OCI-LY7 (cell line): ENCODE measurements around the gene ERICH6. TPM values are rescaled to one million over a fixed set of nuclear protein-coding genes. Genes with fewer than 3 reads are reported as not detected.
A peak's percentile ranks its signal among the peaks of the same experiment; 100 is the strongest.

Experiments used
- BruUV-seq: library from RNA; stranded (reverse); fragments of 400-500 nt; replicated peaks from 2 replicates; lab custom pipeline; 2021; lab: Mats Ljungman, UMichigan
- CTCF ChIA-PET: fragments of 300-600 bp; sonication (Branson Sonifier 250); formaldehyde crosslinking; loops from one replicate; lab custom pipeline; 2022; ENCODE audit warnings: antibody characterized with exemption; ENCODE audit not compliant: unreplicated experiment; lab: Charles Lee
- POLR2A ChIA-PET: fragments of 300-600 bp; sonication (Branson Sonifier 250); formaldehyde crosslinking; loops from one replicate; lab custom pipeline; 2022; ENCODE audit warnings: antibody characterized with exemption; lab: Charles Lee
- DNase-seq: peaks from one replicate; pipeline ENCODE4 v3.0.0-alpha.2; 2015; ENCODE audit warnings: low spot score
- H2AFZ ChIP-seq: fragments of 200-600 bp; sonication (generic), shearing (Covaris generic); 2 replicates; pipeline ENCODE4 v1.6.1; 2014; ENCODE audit warnings: mild to moderate bottlenecking, antibody characterized with exemption, low read length, moderate library complexity
- H3K27ac ChIP-seq: fragments of 200-600 bp; sonication (generic); 2 replicates; pipeline ENCODE4 v1.5.1; 2014; ENCODE audit warnings: mixed run types, low read depth, mild to moderate bottlenecking, moderate library complexity, low read length, inconsistent platforms; ENCODE audit not compliant: poor library complexity, severe bottlenecking
- H3K36me3 ChIP-seq: fragments of 200-600 bp; sonication (generic); 2 replicates; pipeline ENCODE4 v1.6.1; 2014; ENCODE audit warnings: mild to moderate bottlenecking, antibody characterized with exemption, low read length, moderate library complexity, mixed read lengths; ENCODE audit not compliant: insufficient read depth
- H3K4me1 ChIP-seq: fragments of 200-600 bp; sonication (generic); 2 replicates; pipeline ENCODE4 v1.5.1; 2014; ENCODE audit warnings: mild to moderate bottlenecking, low read length; ENCODE audit not compliant: insufficient read depth, poor library complexity, severe bottlenecking
- H3K4me2 ChIP-seq: fragments of 200-600 bp; sonication (generic); 2 replicates; pipeline ENCODE4 v1.6.1; 2014; ENCODE audit warnings: mild to moderate bottlenecking, low read length
- H3K4me3 ChIP-seq: fragments of 200-600 bp; sonication (generic); 2 replicates; pipeline ENCODE4 v1.5.1; 2014; ENCODE audit warnings: mild to moderate bottlenecking, low read depth, low read length; ENCODE audit not compliant: poor library complexity, severe bottlenecking
- H3K79me2 ChIP-seq: fragments of 200-600 bp; sonication (generic); 2 replicates; pipeline ENCODE4 v1.6.1; 2016; ENCODE audit warnings: low read depth, mild to moderate bottlenecking, low read length, moderate library complexity, mixed read lengths; ENCODE audit not compliant: insufficient read depth
- H3K9me2 ChIP-seq: fragments of 200-600 bp; sonication (generic); 2 replicates; pipeline ENCODE4 v1.6.1; 2016; ENCODE audit warnings: mild to moderate bottlenecking, low read length, mixed read lengths; ENCODE audit not compliant: insufficient read depth
- H3K9me3 ChIP-seq: fragments of 200-600 bp; sonication (generic); 2 replicates; pipeline ENCODE4 v1.6.1; 2014; ENCODE audit warnings: mild to moderate bottlenecking, mixed run types, low read length, mixed read lengths
- H4K20me1 ChIP-seq: fragments of 200-600 bp; sonication (generic); 2 replicates; pipeline ENCODE4 v1.6.1; 2014; ENCODE audit warnings: mild to moderate bottlenecking, antibody characterized with exemption, low read length, moderate library complexity, mixed read lengths; ENCODE audit not compliant: insufficient read depth
- EZH2phosphoT487 ChIP-seq: fragments of 200-600 bp; sonication (generic); IDR thresholded peaks from 2 replicates; pipeline ENCODE4 v1.6.1; 2018; ENCODE audit warnings: low read depth, borderline replicate concordance, mild to moderate bottlenecking, mixed run types, antibody characterized with exemption, low read length, moderate library complexity, mixed read lengths
- intact Hi-C: fragments of 100-400 bp; cut with micrococcal nuclease; formaldehyde crosslinking; loops from one replicate; pipeline ENCODE4 v1.10.0; 2022; ENCODE audit not compliant: unreplicated experiment
- total RNA-seq, 2 experiments: library from RNA; depleted of rRNA in 1 of 2; stranded (reverse); fragments of >200 nt in 1 of 2; shearing (Covaris generic) in 1 of 2; gene quantifications; 2 replicates each; pipeline ENCODE4 v1.2.3, GENCODE V29; 2014 to 2022
- TF ChIP-seq, protein P1 (sequence below): fragments of 200-600 bp; sonication (generic); conservative IDR thresholded peaks from 2 replicates; pipeline ENCODE4 v1.5.1; 2014; ENCODE audit warnings: mild to moderate bottlenecking, antibody characterized with exemption, low read length, moderate library complexity, mixed read lengths

ERICH6 gene
- total RNA-seq, 2 experiments from 2014 or later = 0.38 to 0.41 TPM

DNA sequence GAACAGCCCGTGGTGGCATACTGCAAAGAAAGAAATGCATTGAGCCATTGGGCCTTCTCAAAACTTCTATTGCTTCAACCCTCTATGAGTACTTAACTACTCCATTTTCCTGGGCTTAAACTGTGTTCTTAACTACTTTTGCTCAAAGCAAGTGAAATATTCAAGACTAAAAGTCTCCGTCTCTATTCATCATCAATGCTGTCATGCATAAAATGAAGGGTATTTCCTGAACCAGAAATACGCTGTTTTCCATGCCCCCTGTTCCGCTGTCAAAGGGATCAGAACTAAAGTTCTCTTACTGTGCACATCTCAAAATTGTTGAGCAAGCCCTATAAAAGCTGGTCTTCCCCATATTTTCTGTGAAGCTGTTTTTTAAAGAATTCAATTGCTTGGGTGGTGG, 39.0 kb upstream of the ERICH6 start:
- H3K4me2 ChIP-seq = no peak overlapping the region
- peaks cover 23% of the 10 kb centered on the region for H3K4me1 ChIP-seq
- H3K27ac ChIP-seq = no peak overlapping the region
- H3K4me3 ChIP-seq = no peak overlapping the region
- H3K36me3 ChIP-seq = 0 out of 2 replicates have a peak, but pooled peaks cover 7% of the 10 kb centered on the region
- intact Hi-C loops = no loop called here
- no TSS peak for BruUV-seq
- H3K9me3 ChIP-seq = no peaks in the 10 kb centered on the region
- DNase-seq = no peak
- no peaks in the 10 kb centered on the region for H3K79me2 ChIP-seq
- no peaks in the 10 kb centered on the region; the same call in 1 of the 2 replicates for H4K20me1 ChIP-seq
- no peak for TF ChIP-seq EZH2phosphoT487
- TF ChIP-seq, protein P1, sequence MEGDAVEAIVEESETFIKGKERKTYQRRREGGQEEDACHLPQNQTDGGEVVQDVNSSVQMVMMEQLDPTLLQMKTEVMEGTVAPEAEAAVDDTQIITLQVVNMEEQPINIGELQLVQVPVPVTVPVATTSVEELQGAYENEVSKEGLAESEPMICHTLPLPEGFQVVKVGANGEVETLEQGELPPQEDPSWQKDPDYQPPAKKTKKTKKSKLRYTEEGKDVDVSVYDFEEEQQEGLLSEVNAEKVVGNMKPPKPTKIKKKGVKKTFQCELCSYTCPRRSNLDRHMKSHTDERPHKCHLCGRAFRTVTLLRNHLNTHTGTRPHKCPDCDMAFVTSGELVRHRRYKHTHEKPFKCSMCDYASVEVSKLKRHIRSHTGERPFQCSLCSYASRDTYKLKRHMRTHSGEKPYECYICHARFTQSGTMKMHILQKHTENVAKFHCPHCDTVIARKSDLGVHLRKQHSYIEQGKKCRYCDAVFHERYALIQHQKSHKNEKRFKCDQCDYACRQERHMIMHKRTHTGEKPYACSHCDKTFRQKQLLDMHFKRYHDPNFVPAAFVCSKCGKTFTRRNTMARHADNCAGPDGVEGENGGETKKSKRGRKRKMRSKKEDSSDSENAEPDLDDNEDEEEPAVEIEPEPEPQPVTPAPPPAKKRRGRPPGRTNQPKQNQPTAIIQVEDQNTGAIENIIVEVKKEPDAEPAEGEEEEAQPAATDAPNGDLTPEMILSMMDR = no peak
- H3K9me2 ChIP-seq = no peaks in the 10 kb centered on the region
- H2AFZ ChIP-seq = no peak overlapping the region
- POLR2A ChIA-PET = interaction anchor here (1.0 to 2.0 kb wide), 3 partner anchors 17 to 20 kb away, joined by 3 to 5 read pairs (median 5); partner anchors contain the start of gene SIAH2
- CTCF ChIA-PET = no interaction called here

DNA sequence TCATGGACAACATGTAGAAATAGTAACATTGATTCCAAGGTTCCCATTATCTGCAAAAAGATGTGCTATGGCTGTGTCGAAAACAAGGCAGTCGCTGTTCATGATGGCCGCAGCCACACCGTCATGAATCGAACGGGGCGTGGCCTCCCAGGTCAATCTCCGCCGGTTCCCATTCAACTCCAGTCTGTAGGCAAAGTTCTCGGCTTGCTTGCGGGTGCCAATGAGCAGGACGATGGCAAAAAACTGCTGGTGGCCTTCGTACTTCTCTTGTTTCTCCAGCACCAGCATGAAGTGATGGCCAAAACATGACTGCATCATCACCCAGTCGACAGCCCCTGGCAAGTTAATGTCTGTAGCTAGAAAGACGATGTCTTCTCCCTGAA, 38.4 kb upstream of the ERICH6 start:
- intact Hi-C loops = no loop called here
- H3K79me2 ChIP-seq = no peaks in the 10 kb centered on the region
- H3K36me3 ChIP-seq = 0 out of 2 replicates have a peak, but pooled peaks cover 7% of the 10 kb centered on the region
- CTCF ChIA-PET = no interaction called here
- H2AFZ ChIP-seq = no peak overlapping the region
- TF ChIP-seq, protein P1 = no peak
- TF ChIP-seq EZH2phosphoT487 = no peak
- BruUV-seq = no TSS peak
- H3K27ac ChIP-seq = no peak overlapping the region
- no peak overlapping the region for H3K4me3 ChIP-seq
- H4K20me1 ChIP-seq = no peaks in the 10 kb centered on the region; the same call in 1 of the 2 replicates
- DNase-seq = no peak
- H3K9me3 ChIP-seq = no peaks in the 10 kb centered on the region
- no peak overlapping the region for H3K4me2 ChIP-seq
- peaks cover 23% of the 10 kb centered on the region for H3K4me1 ChIP-seq
- H3K9me2 ChIP-seq = no peaks in the 10 kb centered on the region
- POLR2A ChIA-PET = interaction anchor here (1.0 to 2.0 kb wide), 2 partner anchors 18 to 21 kb away, joined by 3 to 5 read pairs; partner anchors contain the start of gene SIAH2

DNA sequence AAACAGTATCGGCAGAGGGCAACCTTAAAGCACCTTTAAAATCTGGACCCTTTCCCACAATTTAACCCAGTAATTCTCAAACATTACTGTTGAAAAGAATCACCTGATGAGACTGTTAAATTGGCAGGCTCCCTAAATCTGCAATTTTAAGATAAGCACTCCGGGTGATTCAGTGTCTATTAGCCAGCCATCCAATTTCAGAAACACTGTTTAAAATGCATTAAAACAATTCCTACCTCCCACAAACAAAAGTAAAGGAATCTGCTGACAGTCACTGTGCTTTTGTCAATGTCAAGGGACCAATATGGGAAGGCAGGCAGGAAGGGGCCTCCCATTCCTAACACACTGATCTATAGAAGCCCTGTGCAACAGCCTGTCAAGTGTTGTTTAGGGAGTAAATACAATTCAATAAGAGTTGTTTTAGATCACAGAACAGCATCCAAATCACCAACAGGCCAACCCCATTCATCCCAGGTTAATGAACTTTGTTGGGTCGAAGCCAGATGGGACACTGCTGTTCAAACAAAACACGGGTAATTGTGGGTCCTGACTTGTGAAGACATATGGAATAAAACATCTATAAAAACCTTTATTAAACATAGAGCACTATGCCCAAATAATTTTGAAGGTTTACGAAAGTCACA, 37.9 kb upstream of the ERICH6 start:
- H4K20me1 ChIP-seq = no peaks in the 10 kb centered on the region; the same call in 1 of the 2 replicates
- no peak for TF ChIP-seq EZH2phosphoT487
- TF ChIP-seq, protein P1 = no peak
- TSS peak; percentile 63 for BruUV-seq
- H2AFZ ChIP-seq = no peak overlapping the region
- peaks cover 23% of the 10 kb centered on the region for H3K4me1 ChIP-seq
- no peak overlapping the region for H3K4me3 ChIP-seq
- no peaks in the 10 kb centered on the region for H3K9me2 ChIP-seq
- no peak overlapping the region for H3K27ac ChIP-seq
- H3K4me2 ChIP-seq = no peak overlapping the region
- 0 out of 2 replicates have a peak, but pooled peaks cover 7% of the 10 kb centered on the region for H3K36me3 ChIP-seq
- DNase-seq = no peak
- intact Hi-C loops = no loop called here
- CTCF ChIA-PET = no interaction called here
- H3K79me2 ChIP-seq = no peaks in the 10 kb centered on the region
- POLR2A ChIA-PET = no interaction called here
- H3K9me3 ChIP-seq = no peaks in the 10 kb centered on the region
